ENCODE data around the gene MEN1.
A peak's percentile ranks its signal among the peaks of the same experiment; 100 is the strongest.

The MEN1 gene

DNA sequence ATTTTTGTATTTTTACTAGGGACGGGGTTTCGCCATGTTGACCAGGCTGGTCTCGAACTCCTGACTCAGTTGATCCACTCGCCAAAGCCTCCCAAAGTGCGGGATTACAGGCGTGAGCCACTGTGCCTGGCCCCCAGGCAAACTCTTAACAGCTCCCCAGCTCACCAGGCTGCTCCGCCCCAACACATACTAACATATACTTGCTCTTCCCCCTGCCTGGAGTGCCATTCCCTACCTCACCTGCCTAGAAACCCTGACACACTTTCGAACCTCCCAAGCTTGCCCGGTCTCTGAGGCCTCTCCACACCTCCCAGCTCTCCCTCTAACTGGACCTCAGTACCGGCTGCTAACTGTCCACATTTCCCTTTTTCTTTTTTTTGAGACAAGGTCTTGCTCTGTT lies 15.8 kb downstream of the MEN1 start:
- DNase-seq = no peak
- TF ChIP-seq GATA1 (IDR thresholded peaks at IDR 0.05; ENCODE audit: low read depth, low read length) (no peak), POLR2A (IDR thresholded peaks at IDR 0.05; ENCODE audit: low read length) (no peak)

- TF ChIP-seq GATA1 (IDR thresholded peaks at IDR 0.05; ENCODE audit: low read depth, low read length) = no peak
- no peak for TF ChIP-seq POLR2A (IDR thresholded peaks at IDR 0.05; ENCODE audit: low read length)
Observed at GRCh38 chr11:64793271-64794160, 16.8 kb downstream of the MEN1 start.

DNA sequence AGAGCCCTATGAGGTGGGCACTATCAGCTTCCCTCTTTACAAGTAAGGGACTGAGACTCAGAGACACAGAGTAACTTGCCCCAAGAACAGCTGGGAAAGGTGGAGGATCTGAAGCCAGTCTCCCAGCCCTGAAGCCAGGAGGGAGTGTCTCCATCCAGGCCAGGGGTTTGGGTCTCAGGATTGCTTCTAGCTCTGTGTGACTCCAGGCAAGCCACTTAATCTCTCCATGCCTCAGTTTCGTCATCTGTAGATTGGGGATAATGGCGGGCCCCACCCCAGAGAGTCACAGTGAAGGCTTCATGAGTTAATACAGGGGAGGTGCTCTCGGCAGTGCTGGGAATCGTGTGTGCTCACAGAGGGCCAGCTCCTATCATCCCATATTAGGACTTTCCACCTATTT lies 17.9 kb downstream of the MEN1 start:
- DNase-seq = no peak
- no peak for TF ChIP-seq GATA1 (IDR thresholded peaks at IDR 0.05; ENCODE audit: low read depth, low read length)
- no peak for TF ChIP-seq POLR2A (IDR thresholded peaks at IDR 0.05; ENCODE audit: low read length)

More at GRCh38 chr11:64793271-64794160, 16.8 kb downstream of the MEN1 start:
- DNase-seq = no peak

DNA sequence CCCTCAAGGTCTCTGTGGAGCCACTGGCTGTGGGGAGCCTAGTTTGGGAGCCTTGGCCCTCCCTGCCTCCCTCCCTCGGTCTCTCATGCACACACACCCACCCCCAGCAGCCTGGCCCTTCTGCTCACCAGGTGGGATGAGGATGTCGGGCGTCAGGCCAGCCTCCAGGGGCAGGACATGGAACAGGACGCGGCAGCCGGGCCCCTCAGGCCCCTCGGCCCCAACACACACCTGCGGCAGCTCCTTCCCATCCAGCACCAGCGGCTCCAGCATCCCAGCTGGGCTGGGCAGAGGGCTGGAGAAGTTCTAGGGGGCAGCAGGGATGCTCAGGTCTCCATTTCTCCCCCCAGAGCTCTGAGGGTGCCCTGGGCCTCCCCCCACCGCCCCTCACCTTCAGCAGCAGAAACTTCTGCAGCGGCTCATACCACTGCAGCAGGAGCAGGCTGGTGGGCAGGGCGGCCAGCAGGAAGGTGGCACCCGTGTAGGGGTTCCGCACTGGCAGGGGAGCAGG lies 18.5 kb downstream of the MEN1 start:
- DNase-seq = no peak
- TF ChIP-seq POLR2A (IDR thresholded peaks at IDR 0.05; ENCODE audit: low read length) = no peak
- TF ChIP-seq GATA1 (IDR thresholded peaks at IDR 0.05; ENCODE audit: low read depth, low read length) = no peak

DNA sequence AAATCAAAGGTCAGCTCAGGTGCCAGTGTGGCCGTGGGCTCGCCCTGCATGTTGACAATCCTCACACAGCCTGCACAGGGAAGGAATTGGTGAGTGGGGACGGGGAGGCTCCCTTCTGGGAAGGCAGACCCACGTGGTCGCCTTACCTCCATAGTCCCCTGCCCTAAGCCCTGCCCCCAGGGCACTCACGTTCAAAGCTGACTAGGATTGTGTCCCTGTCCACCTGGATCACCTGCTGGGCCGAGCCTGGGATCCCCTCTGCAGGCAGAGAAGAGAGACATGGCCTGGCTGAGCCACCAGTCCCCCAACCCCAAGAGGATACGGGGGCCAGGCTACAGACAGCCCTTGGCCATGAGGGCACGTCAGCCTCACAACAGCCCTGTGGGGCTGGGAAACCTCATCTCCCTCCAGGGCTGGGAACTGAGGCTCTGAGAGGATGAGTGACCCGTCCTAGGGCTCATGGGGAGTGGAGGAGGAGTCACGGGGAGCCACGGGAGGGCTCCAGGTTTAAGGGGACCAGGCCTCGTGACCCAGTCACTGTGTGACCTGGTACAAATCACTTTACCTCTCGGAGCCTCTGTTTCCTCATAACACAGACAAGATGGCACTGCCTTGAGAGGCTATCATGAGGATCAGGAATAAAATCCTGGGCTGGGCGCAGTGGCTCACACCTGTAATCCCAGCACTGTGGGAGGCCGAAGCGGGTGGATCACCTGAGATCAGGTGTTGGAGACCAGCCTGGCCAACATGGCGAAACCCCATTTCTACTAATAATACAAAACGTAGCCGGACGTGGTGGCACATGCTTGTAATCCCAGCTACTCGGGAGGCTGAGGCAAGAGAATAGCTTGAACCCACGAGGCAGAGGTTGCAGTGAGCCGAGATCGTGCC lies 19.9 kb downstream of the MEN1 start:
- no peak for TF ChIP-seq GATA1 (IDR thresholded peaks at IDR 0.05; ENCODE audit: low read depth, low read length)
- TF ChIP-seq POLR2A (IDR thresholded peaks at IDR 0.05; ENCODE audit: low read length) = no peak
- no peak for DNase-seq

GRCh38 chr11:64789331-64790204 lies 20.8 kb downstream of the MEN1 start:
- DNase-seq = no peak
- TF ChIP-seq POLR2A (IDR thresholded peaks at IDR 0.05; ENCODE audit: low read length) (no peak), GATA1 (IDR thresholded peaks at IDR 0.05; ENCODE audit: low read depth, low read length) (no peak)

GRCh38 chr11:64788321-64789215 lies 21.8 kb downstream of the MEN1 start:
- DNase-seq = no peak
- TF ChIP-seq GATA1 (IDR thresholded peaks at IDR 0.05; ENCODE audit: low read depth, low read length) = no peak
- TF ChIP-seq POLR2A (IDR thresholded peaks at IDR 0.05; ENCODE audit: low read length) = no peak

DNA sequence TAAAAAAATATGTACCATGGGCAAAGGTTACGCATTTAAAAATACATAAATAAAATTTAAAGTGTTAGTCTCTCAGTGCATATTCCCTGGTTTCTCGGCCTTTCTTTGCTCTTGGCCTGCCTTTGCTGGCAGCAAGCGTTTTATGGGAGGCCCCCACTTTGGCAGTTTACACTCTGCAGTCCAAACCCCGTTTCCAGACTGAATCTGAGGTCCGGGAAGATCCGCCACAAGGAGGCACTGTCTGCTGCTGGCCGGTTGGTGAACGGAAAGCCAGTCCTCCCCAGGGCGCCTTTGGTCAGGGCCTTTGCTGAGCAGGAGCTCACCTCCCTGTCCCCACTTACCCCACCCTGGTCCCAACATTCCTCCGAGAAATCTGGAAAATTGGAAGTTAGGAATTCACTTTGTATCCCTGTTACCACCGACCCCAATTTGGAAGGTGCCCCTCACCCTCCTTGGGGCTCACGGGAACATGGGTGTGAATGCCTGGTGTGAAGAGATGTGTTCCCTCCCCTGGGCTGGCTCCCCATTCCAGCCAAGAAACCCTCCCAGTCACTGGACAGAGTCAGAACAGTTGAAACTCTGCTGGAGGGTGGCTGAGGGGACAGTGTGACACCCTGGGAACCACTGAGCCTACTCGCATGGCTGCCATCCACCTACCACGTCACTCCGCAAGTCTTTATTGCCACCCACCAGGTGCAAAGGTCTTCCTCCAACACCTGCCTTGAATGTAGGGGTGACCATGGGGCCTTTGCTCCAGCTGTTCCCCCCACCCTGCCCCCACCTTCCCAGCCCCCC lies 22.6 kb downstream of the MEN1 start:
- TF ChIP-seq GATA1 (IDR thresholded peaks at IDR 0.05; ENCODE audit: low read depth, low read length) (no peak), POLR2A (IDR thresholded peaks at IDR 0.05; ENCODE audit: low read length) (no peak)

DNA sequence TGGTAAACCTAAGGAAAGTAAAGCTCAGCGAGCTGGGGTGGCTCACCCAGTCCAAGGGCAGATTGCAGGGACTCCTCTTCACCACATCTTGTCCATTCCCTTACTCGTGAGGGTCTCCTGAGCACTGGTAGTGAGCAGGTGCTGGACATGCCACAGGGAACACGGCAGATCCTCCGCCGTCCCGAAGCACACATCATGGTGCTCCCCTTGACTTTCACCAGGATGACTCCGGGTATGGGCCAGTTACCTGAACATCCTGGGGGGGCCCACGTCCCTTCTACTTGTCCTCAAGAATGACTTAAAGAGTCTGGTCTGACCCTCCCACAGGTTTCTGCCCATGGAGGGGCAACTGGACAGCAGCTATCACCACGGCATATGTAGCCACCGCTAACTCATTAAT lies 24.0 kb downstream of the MEN1 start:
- TF ChIP-seq POLR2A (IDR thresholded peaks at IDR 0.05; ENCODE audit: low read length) (no peak), GATA1 (IDR thresholded peaks at IDR 0.05; ENCODE audit: low read depth, low read length) (no peak)
- DNase-seq = no peak

More for the DNA sequence above, 22.6 kb downstream of the MEN1 start:
- DNase-seq = peak; percentile 75 to 83

GRCh38 chr11:64784813-64785581 lies 25.4 kb downstream of the MEN1 start:
- no peak for TF ChIP-seq POLR2A (IDR thresholded peaks at IDR 0.05; ENCODE audit: low read length)
- TF ChIP-seq GATA1 (IDR thresholded peaks at IDR 0.05; ENCODE audit: low read depth, low read length) = no peak
- no peak for DNase-seq

Measured in erythroblast (primary cell).